K562 (cell line): ENCODE results near the gene LIMD2. TPM values are rescaled to one million over a fixed set of nuclear protein-coding genes. Genes with fewer than 3 reads are reported as not detected.

Source experiments
- BRCA1 ChIP-seq, 2 experiments: fragments of 450-650 bp in 1 of 2; sonication (generic) in 1 of 2; formaldehyde crosslinking in 1 of 2; IDR thresholded peaks; 2 replicates each; pipeline versions ENCODE4 v1.5.0 to v1.6.1; 2017 to 2020; ENCODE audit warnings: mild to moderate bottlenecking in 1 of 2, missing genetic modification reagents in 1 of 2
- E2F5 ChIP-seq: sonication (generic); formaldehyde crosslinking; IDR thresholded peaks from 2 replicates; pipeline ENCODE4 v1.8.0; 2022; ENCODE audit warnings: mild to moderate bottlenecking, missing genetic modification reagents
- E4F1 ChIP-seq: fragments of 250-450 bp; sonication (Bioruptor Pico); IDR thresholded peaks from 2 replicates; pipeline ENCODE4 v1.5.0; 2021; ENCODE audit warnings: mild to moderate bottlenecking, borderline replicate concordance
- ELK3 ChIP-seq: fragments of 450-650 bp; formaldehyde crosslinking; IDR thresholded peaks from 2 replicates; pipeline ENCODE4 v1.4.0; 2020; ENCODE audit warnings: mild to moderate bottlenecking
- GABPB2 ChIP-seq: fragments of 250-450 bp; sonication (Bioruptor Pico); conservative IDR thresholded peaks from 2 replicates; pipeline ENCODE4 v1.5.1; 2021; ENCODE audit warnings: mild to moderate bottlenecking
- HINFP ChIP-seq: fragments of 450-650 bp; conservative IDR thresholded peaks from 2 replicates; pipeline ENCODE4 v1.6.1; 2016; ENCODE audit warnings: missing genetic modification characterization, low read depth, mild to moderate bottlenecking, control low read depth, missing compliant biosample characterization
- HLTF ChIP-seq: fragments of 450-650 bp; IDR thresholded peaks from 2 replicates; pipeline ENCODE4 v1.6.1; 2016
- HNRNPH1 ChIP-seq: fragments of 200-400 bp; formaldehyde crosslinking; optimal IDR thresholded peaks from 2 replicates; pipeline ENCODE3; 2017; ENCODE audit warnings: low read depth, mild to moderate bottlenecking, low read length, moderate library complexity
- NCOA6 ChIP-seq: fragments of 450-650 bp; IDR thresholded peaks from 2 replicates; pipeline ENCODE4 v1.6.1; 2017; ENCODE audit warnings: mild to moderate bottlenecking
- NFE2L1 ChIP-seq: fragments of 450-650 bp; IDR thresholded peaks from 2 replicates; pipeline ENCODE4 v1.6.1; 2016; ENCODE audit warnings: missing genetic modification characterization, low read depth, mild to moderate bottlenecking, missing compliant biosample characterization, moderate library complexity, borderline replicate concordance
- RAD21 ChIP-seq, 2 experiments: fragments of 250-450 bp in 1 of 2; fragments of 450-650 bp in 1 of 2; sonication (Bioruptor Pico) in 1 of 2; formaldehyde crosslinking in 1 of 2; IDR thresholded peaks in 1 of 2; conservative IDR thresholded peaks in 1 of 2; 2 replicates each; pipeline versions ENCODE4 v1.4.0 to v1.8.0; 2020 to 2022; ENCODE audit warnings: mild to moderate bottlenecking in 2 of 2, moderate library complexity in 1 of 2
- RBM15 ChIP-seq: fragments of 200-400 bp; formaldehyde crosslinking; IDR thresholded peaks from 2 replicates; pipeline ENCODE4 v1.6.1; 2018; ENCODE audit warnings: mild to moderate bottlenecking, low read length, moderate library complexity; ENCODE audit not compliant: insufficient read depth
- RCOR1 ChIP-seq, 2 experiments: IDR thresholded peaks; 2 replicates each; pipeline ENCODE4 v1.6.1; 2012; ENCODE audit warnings: low read depth in 2 of 2, low read length in 2 of 2, borderline replicate concordance in 1 of 2, improper control_type of control experiment in 1 of 2
- TAF9B ChIP-seq: fragments of 450-650 bp; IDR thresholded peaks from 2 replicates; pipeline ENCODE4 v1.6.1; 2018; ENCODE audit warnings: mild to moderate bottlenecking; ENCODE audit not compliant: partially characterized antibody
- XRCC5 ChIP-seq: fragments of 200-400 bp; formaldehyde crosslinking; IDR thresholded peaks from 2 replicates; pipeline ENCODE4 v1.6.1; 2017; ENCODE audit warnings: low read depth, mild to moderate bottlenecking, low read length
- ZBTB8A ChIP-seq: fragments of 450-650 bp; IDR thresholded peaks from 2 replicates; pipeline ENCODE4 v1.6.1; 2018; ENCODE audit warnings: mild to moderate bottlenecking, moderate library complexity; ENCODE audit not compliant: partially characterized antibody
- ZNF143 ChIP-seq: sonication (generic); formaldehyde crosslinking; IDR thresholded peaks from 2 replicates; pipeline ENCODE4 v1.9.0; 2022; ENCODE audit warnings: mild to moderate bottlenecking, missing genetic modification reagents
- ZNF184 ChIP-seq: sonication (generic); formaldehyde crosslinking; IDR thresholded peaks from 2 replicates; pipeline ENCODE4 v1.5.0; 2020; ENCODE audit warnings: missing genetic modification reagents
- ZNF24 ChIP-seq: fragments of 450-650 bp; IDR thresholded peaks from 2 replicates; pipeline ENCODE4 v1.6.1; 2016
- ZNF3 ChIP-seq: fragments of 250-450 bp; sonication (Bioruptor Pico); IDR thresholded peaks from 2 replicates; pipeline ENCODE4 v1.5.0; 2021; ENCODE audit warnings: mild to moderate bottlenecking, moderate library complexity
- ZNF324 ChIP-seq: fragments of 250-450 bp; sonication (Bioruptor Pico); IDR thresholded peaks from 2 replicates; pipeline ENCODE4 v1.4.0; 2020; ENCODE audit warnings: mild to moderate bottlenecking
- ZNF707 ChIP-seq: fragments of 250-450 bp; sonication (Bioruptor Pico); conservative IDR thresholded peaks from 2 replicates; pipeline ENCODE4 v1.8.0; 2022; ENCODE audit warnings: inconsistent platforms, mild to moderate bottlenecking, moderate library complexity
- ZNF764 ChIP-seq: fragments of 250-450 bp; sonication (Bioruptor Pico); IDR thresholded peaks from 2 replicates; pipeline ENCODE4 v1.4.0; 2020; ENCODE audit warnings: low read depth, mild to moderate bottlenecking, moderate library complexity
- polyA plus RNA-seq, 8 experiments: library from polyadenylated mRNA; depleted of rRNA in 4 of 8; stranded (reverse) in 5 of 8; unstranded in 3 of 8; fragments of >200 nt; fragmentation: Nextera tagmentation in 2 of 8; fragmentation: Illumina TruSeq in 1 of 8; extraction: Ambion mirVana in 2 of 8; extraction: Trizol in 1 of 8; gene quantifications; 2 replicates each; pipeline versions ENCODE4 v1.2.1 to v1.2.3, GENCODE V29; 2011 to 2014; ENCODE audit warnings: inconsistent platforms in 1 of 8, missing spikeins in 1 of 8
- total RNA-seq, 7 experiments: library from RNA; depleted of rRNA in 6 of 7; stranded (reverse); fragments of >200 nt in 6 of 7; fragmentation: Illumina TruSeq in 2 of 7; extraction: Trizol in 2 of 7; gene quantifications; 2 replicates each; pipeline versions ENCODE4 v1.2.1 to v1.2.3, GENCODE V29; 2011 to 2021; ENCODE audit warnings: low replicate concordance in 1 of 7

The LIMD2 gene
- total and polyA plus RNA-seq, 9 of the 15 experiments (the other 6 are each of a cell fraction or from before 2014, with no cell fraction given), result 0.07 to 11.2 (median 2.8) TPM

GRCh38 chr17:63741408-63742173 lies 41.7 kb upstream of the LIMD2 start, which contains the start of gene STRADA (continued):
- no peak for TF ChIP-seq ZNF324 (CRISPR knock-in tag)
- peak; percentile 8 to 36; a peak in 2 of 4 replicates for TF ChIP-seq RCOR1 (IDR thresholded peaks at IDR 0.05; ENCODE audit: borderline replicate concordance in 1 of 2, low read depth in 2 of 2, low read length in 2 of 2)
- no peak for TF ChIP-seq ZNF3
- no peak for TF ChIP-seq GABPB2 (CRISPR knock-in tag)
- TF ChIP-seq RAD21 (CRISPR knock-in tag; conservative IDR thresholded peaks at IDR 0.05 in 1 of 2, IDR thresholded peaks at IDR 0.05 in 1 of 2), result peak in 1 of 2 experiments; percentile 15; a peak in 2 of 4 replicates
- no peak for TF ChIP-seq HINFP (tag)
- peak; percentile 69; the same call in 1 of the 2 replicates for TF ChIP-seq E2F5 (CRISPR knock-in tag)
- no peak for TF ChIP-seq ELK3 (CRISPR knock-in tag)
- TF ChIP-seq ZNF24, result no peak
- no peak for TF ChIP-seq RBM15
- TF ChIP-seq ZBTB8A, result no peak
- TF ChIP-seq TAF9B, result peak; percentile 22
- no peak for TF ChIP-seq ZNF707 (CRISPR knock-in tag)
- TF ChIP-seq E4F1 (CRISPR knock-in tag), result no peak
- no peak for TF ChIP-seq NCOA6
- TF ChIP-seq HNRNPH1, result no peak
- peak; percentile 70; the same call in 1 of the 2 replicates for TF ChIP-seq HLTF
- no peak for TF ChIP-seq NFE2L1 (tag)
- no peak for TF ChIP-seq BRCA1 (IDR thresholded peaks at IDR 0.05)
- TF ChIP-seq BRCA1 (CRISPR knock-in tag; IDR thresholded peaks at IDR 0.05), result no peak
- no peak for TF ChIP-seq ZNF143 (CRISPR knock-in tag)
- TF ChIP-seq ZNF184 (CRISPR knock-in tag), result no peak
- TF ChIP-seq ZNF764 (CRISPR knock-in tag), result no peak
- TF ChIP-seq XRCC5, result no peak
